HEK293T (cell line): Measurements from ENCODE around the gene CNMD.
"Not testable (repeated sequence)": the region's sequence is repeated elsewhere in the genome, so short reads cannot be mapped to it uniquely, and the experiment has no call there.

ENCODE experiments used
- CTBP1 ChIP-seq: fragments of 450-650 bp; IDR thresholded peaks from 2 replicates; pipeline ENCODE4 v1.6.1; 2016; ENCODE audit warnings: borderline replicate concordance
- FOXA1 ChIP-seq: fragments of 450-650 bp; IDR thresholded peaks from 2 replicates; pipeline ENCODE4 v1.6.1; 2016; ENCODE audit warnings: mild to moderate bottlenecking
- HDGF ChIP-seq: fragments of 450-650 bp; IDR thresholded peaks from 2 replicates; pipeline ENCODE4 v1.6.1; 2017; ENCODE audit warnings: antibody characterized with exemption, borderline replicate concordance
- PKNOX1 ChIP-seq: fragments of 450-650 bp; IDR thresholded peaks from 2 replicates; pipeline ENCODE4 v1.6.1; 2016
- SP1 ChIP-seq: fragments of 450-650 bp; IDR thresholded peaks from 2 replicates; pipeline ENCODE4 v1.6.1; 2017

- TF ChIP-seq HDGF, PKNOX1, SP1, CTBP1, FOXA1: not testable (repeated sequence)
Observed at GRCh38 chr13:52685806-52686205, 53.8 kb downstream of the CNMD start.
